GM18519 (cell line): ENCODE data around the gene SPDYE16.
"Not testable (repeated sequence)": the region's sequence is repeated elsewhere in the genome, so short reads cannot be mapped to it uniquely, and the experiment has no call there.

ENCODE experiments used
- ATAC-seq: cut with Tn5 transposase; IDR thresholded peaks from one replicate; pipeline ENCODE4 v1.9.1; 2021; ENCODE audit warnings: mild to moderate bottlenecking, moderate library complexity; ENCODE audit not compliant: unreplicated experiment, low FRiP score

Gene SPDYE16

GRCh38 chr7:76543197-76543596, at the start of gene SPDYE16:
TSS of gene SPDYE16 (minus strand) at chr7:76543297. CDS start at chr7:76541459, 1,838 bp downstream.
- ATAC-seq = not testable (repeated sequence)

- not testable (repeated sequence) for ATAC-seq
These were observed 49.6 kb upstream of the SPDYE16 start for GRCh38 chr7:76592694-76593093.

- peak; percentile 57 for ATAC-seq
These were observed 48.7 kb upstream of the SPDYE16 start for GRCh38 chr7:76591602-76592304.

- not testable (repeated sequence) for ATAC-seq
These were observed 47.9 kb upstream of the SPDYE16 start for GRCh38 chr7:76591033-76591432.

- ATAC-seq = not testable (repeated sequence)
These were observed 45.5 kb upstream of the SPDYE16 start for GRCh38 chr7:76588586-76588985.

GRCh38 chr7:76586585-76587315, 43.7 kb upstream of the SPDYE16 start:
- not testable (repeated sequence) for ATAC-seq

GRCh38 chr7:76583636-76584281, 40.7 kb upstream of the SPDYE16 start:
- not testable (repeated sequence) for ATAC-seq

- ATAC-seq = not testable (repeated sequence)
These were observed 39.9 kb upstream of the SPDYE16 start for GRCh38 chr7:76582848-76583631.

GRCh38 chr7:76575919-76576655, 33.0 kb upstream of the SPDYE16 start:
- ATAC-seq = not testable (repeated sequence)

GRCh38 chr7:76575431-76575830, 32.3 kb upstream of the SPDYE16 start:
- not testable (repeated sequence) for ATAC-seq

GRCh38 chr7:76572296-76572695, 29.2 kb upstream of the SPDYE16 start:
- ATAC-seq = not testable (repeated sequence)

- ATAC-seq = not testable (repeated sequence)
These were observed 27.3 kb upstream of the SPDYE16 start for GRCh38 chr7:76570324-76570775.

- ATAC-seq = not testable (repeated sequence)
These were observed 25.6 kb upstream of the SPDYE16 start for GRCh38 chr7:76568742-76569141.

- not testable (repeated sequence) for ATAC-seq
These were observed 24.7 kb upstream of the SPDYE16 start for GRCh38 chr7:76567753-76568152.

- ATAC-seq = not testable (repeated sequence)
These were observed 24.2 kb upstream of the SPDYE16 start for GRCh38 chr7:76567311-76567710.

- not testable (repeated sequence) for ATAC-seq
These were observed 21.9 kb upstream of the SPDYE16 start for GRCh38 chr7:76565001-76565400.

- ATAC-seq = not testable (repeated sequence)
These were observed 18.2 kb upstream of the SPDYE16 start for GRCh38 chr7:76561342-76561741.

GRCh38 chr7:76560157-76560556, 17.1 kb upstream of the SPDYE16 start:
- ATAC-seq = not testable (repeated sequence)

GRCh38 chr7:76559685-76560084, 16.6 kb upstream of the SPDYE16 start:
- ATAC-seq = not testable (repeated sequence)
